ENCODE data around the gene PVRIG.

Gene PVRIG

DNA sequence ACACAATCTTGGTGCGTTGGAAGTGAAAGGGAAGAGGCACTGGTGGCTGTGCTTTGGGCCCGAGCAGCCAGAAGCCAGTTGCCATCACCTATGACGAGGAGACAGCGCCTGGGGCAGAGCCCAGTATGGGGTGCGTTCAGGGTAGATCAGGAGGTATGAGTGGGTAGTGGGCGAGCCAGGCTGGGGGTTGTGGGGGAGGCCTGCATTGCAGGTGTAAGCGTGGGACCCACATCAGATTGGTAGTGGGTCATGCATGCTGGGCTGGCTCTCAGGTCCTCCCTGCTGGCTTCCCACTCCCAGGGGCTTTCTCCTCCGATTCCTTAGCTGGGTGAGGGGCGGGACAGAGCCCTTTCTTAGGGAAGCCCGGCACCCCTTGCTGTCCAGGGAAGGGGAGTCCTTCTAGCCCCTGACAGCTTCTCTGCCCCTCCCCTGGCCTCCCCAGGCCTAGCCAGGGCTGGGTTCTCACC lies 445 bp upstream of the PVRIG start:
- peak overlapping the region; percentile 86 for H3K4me2 ChIP-seq (ENCODE audit: low read depth, low read length, poor library complexity, severe bottlenecking)

DNA sequence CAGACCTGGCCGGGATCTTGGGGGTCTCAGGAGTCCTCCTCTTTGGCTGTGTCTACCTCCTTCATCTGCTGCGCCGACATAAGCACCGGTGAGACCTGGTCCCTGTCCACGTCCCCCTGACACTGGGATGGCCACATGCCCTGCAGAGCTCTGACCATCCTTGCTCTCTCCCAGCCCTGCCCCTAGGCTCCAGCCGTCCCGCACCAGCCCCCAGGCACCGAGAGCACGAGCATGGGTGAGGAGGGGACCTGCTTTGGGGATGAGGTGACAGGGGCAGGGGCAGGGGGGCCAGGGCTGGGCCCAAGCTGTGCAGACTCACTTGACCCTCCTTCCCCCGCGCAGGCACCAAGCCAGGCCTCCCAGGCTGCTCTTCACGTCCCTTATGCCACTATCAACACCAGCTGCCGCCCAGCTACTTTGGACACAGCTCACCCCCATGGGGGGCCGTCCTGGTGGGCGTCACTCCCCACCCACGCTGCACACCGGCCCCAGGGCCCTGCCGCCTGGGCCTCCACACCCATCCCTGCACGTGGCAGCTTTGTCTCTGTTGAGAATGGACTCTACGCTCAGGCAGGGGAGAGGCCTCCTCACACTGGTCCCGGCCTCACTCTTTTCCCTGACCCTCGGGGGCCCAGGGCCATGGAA lies 959 bp downstream of the PVRIG start:
- peak overlapping the region; percentile 58 for H3K4me3 ChIP-seq (ENCODE audit: insufficient read depth, low read length, poor library complexity, severe bottlenecking)

More for the DNA sequence above, 445 bp upstream of the PVRIG start:
- no peaks in the 10 kb centered on the region for H3K9me2 ChIP-seq (replicated peaks; ENCODE audit: insufficient read depth, low read length)
- no peak overlapping the region for H2AFZ ChIP-seq (ENCODE audit: low read depth, low read length, severe bottlenecking)
- no peaks in the 10 kb centered on the region for H3K27me3 ChIP-seq (ENCODE audit: low read length)
- TF ChIP-seq, protein P1, sequence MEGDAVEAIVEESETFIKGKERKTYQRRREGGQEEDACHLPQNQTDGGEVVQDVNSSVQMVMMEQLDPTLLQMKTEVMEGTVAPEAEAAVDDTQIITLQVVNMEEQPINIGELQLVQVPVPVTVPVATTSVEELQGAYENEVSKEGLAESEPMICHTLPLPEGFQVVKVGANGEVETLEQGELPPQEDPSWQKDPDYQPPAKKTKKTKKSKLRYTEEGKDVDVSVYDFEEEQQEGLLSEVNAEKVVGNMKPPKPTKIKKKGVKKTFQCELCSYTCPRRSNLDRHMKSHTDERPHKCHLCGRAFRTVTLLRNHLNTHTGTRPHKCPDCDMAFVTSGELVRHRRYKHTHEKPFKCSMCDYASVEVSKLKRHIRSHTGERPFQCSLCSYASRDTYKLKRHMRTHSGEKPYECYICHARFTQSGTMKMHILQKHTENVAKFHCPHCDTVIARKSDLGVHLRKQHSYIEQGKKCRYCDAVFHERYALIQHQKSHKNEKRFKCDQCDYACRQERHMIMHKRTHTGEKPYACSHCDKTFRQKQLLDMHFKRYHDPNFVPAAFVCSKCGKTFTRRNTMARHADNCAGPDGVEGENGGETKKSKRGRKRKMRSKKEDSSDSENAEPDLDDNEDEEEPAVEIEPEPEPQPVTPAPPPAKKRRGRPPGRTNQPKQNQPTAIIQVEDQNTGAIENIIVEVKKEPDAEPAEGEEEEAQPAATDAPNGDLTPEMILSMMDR (IDR thresholded peaks at IDR 0.05; ENCODE audit: insufficient read depth, low read length, poor library complexity, severe bottlenecking), result no peak
- TF ChIP-seq EZH2phosphoT487 (conservative IDR thresholded peaks at IDR 0.05; ENCODE audit: low read length), result no peak
- H3K27ac ChIP-seq (ENCODE audit: low read depth, low read length), result peak overlapping the region; percentile 95
- no peaks in the 10 kb centered on the region for H4K20me1 ChIP-seq (ENCODE audit: low read depth, low read length)
- H3K9me3 ChIP-seq (ENCODE audit: insufficient read depth, low read length), result no peaks in the 10 kb centered on the region
- H3K9ac ChIP-seq (ENCODE audit: low read length), result peak overlapping the region; percentile 93
- peaks cover 29% of the 10 kb centered on the region for H3K79me2 ChIP-seq (ENCODE audit: insufficient read depth, low read length)
- H3K36me3 ChIP-seq (ENCODE audit: low read length), result 0 out of 2 replicates have a peak, but pooled peaks cover 2% of the 10 kb centered on the region
- H3K4me3 ChIP-seq (ENCODE audit: insufficient read depth, low read length, poor library complexity, severe bottlenecking), result peak overlapping the region; percentile 45
- peaks cover 49% of the 10 kb centered on the region for H3F3A ChIP-seq (ENCODE audit: insufficient read depth)

DNA sequence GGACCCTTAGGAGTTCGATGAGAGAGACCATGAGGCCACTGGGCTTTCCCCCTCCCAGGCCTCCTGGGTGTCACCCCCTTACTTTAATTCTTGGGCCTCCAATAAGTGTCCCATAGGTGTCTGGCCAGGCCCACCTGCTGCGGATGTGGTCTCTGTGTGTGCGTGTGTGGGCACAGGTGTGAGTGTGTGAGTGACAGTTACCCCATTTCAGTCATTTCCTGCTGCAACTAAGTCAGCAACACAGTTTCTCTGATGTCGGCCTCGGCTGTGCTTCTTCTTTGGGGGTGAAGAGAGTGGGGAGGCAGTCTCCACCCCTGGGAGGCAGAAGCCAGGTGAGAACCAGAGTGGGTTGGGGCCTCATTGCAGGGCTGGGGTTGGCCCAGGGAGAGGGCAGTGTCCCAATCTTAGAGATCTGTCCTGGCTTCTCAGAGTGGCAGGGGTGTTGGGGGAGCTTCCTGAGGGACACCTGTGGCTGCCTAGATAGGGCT lies 1.5 kb downstream of the PVRIG start:
- peak overlapping the region; percentile 58 for H3K4me3 ChIP-seq (ENCODE audit: insufficient read depth, low read length, poor library complexity, severe bottlenecking)
- H3K27me3 ChIP-seq (ENCODE audit: low read length), result no peaks in the 10 kb centered on the region
- peaks cover 29% of the 10 kb centered on the region for H3K79me2 ChIP-seq (ENCODE audit: insufficient read depth, low read length)
- H4K20me1 ChIP-seq (ENCODE audit: low read depth, low read length), result no peaks in the 10 kb centered on the region
- no peaks in the 10 kb centered on the region for H3K9me3 ChIP-seq (ENCODE audit: insufficient read depth, low read length)
- 0 out of 2 replicates have a peak, but pooled peaks cover 2% of the 10 kb centered on the region for H3K36me3 ChIP-seq (ENCODE audit: low read length)
- peak overlapping the region; percentile 95 for H3K27ac ChIP-seq (ENCODE audit: low read depth, low read length)
- peak overlapping the region; percentile 93 for H3K9ac ChIP-seq (ENCODE audit: low read length)
- peaks cover 53% of the 10 kb centered on the region for H3F3A ChIP-seq (ENCODE audit: insufficient read depth)
- no peaks in the 10 kb centered on the region for H3K9me2 ChIP-seq (replicated peaks; ENCODE audit: insufficient read depth, low read length)
- no peak overlapping the region for H2AFZ ChIP-seq (ENCODE audit: low read depth, low read length, severe bottlenecking)
- H3K4me2 ChIP-seq (ENCODE audit: low read depth, low read length, poor library complexity, severe bottlenecking), result peak overlapping the region; percentile 86
- TF ChIP-seq, protein P1 (IDR thresholded peaks at IDR 0.05; ENCODE audit: insufficient read depth, low read length, poor library complexity, severe bottlenecking), result no peak
- TF ChIP-seq EZH2phosphoT487 (conservative IDR thresholded peaks at IDR 0.05; ENCODE audit: low read length), result no peak

More for the DNA sequence above, 959 bp downstream of the PVRIG start:
- no peaks in the 10 kb centered on the region for H3K27me3 ChIP-seq (ENCODE audit: low read length)
- peak overlapping the region; percentile 93 for H3K9ac ChIP-seq (ENCODE audit: low read length)
- peak overlapping the region; percentile 86 for H3K4me2 ChIP-seq (ENCODE audit: low read depth, low read length, poor library complexity, severe bottlenecking)
- H3K79me2 ChIP-seq (ENCODE audit: insufficient read depth, low read length), result peaks cover 29% of the 10 kb centered on the region
- peaks cover 53% of the 10 kb centered on the region for H3F3A ChIP-seq (ENCODE audit: insufficient read depth)
- peak overlapping the region; percentile 95 for H3K27ac ChIP-seq (ENCODE audit: low read depth, low read length)
- no peaks in the 10 kb centered on the region for H3K9me2 ChIP-seq (replicated peaks; ENCODE audit: insufficient read depth, low read length)
- H3K36me3 ChIP-seq (ENCODE audit: low read length), result 0 out of 2 replicates have a peak, but pooled peaks cover 2% of the 10 kb centered on the region
- H4K20me1 ChIP-seq (ENCODE audit: low read depth, low read length), result no peaks in the 10 kb centered on the region
- TF ChIP-seq, protein P1 (IDR thresholded peaks at IDR 0.05; ENCODE audit: insufficient read depth, low read length, poor library complexity, severe bottlenecking), result no peak
- TF ChIP-seq EZH2phosphoT487 (conservative IDR thresholded peaks at IDR 0.05; ENCODE audit: low read length), result no peak
- no peaks in the 10 kb centered on the region for H3K9me3 ChIP-seq (ENCODE audit: insufficient read depth, low read length)
- H2AFZ ChIP-seq (ENCODE audit: low read depth, low read length, severe bottlenecking), result no peak overlapping the region
